DOHH2 (cell line): ENCODE data around the gene PALLD.

Source experiments
- H3F3A ChIP-seq: fragments of 200-600 bp; sonication (generic), shearing (Covaris generic); 2 replicates; pipeline ENCODE4 v1.6.0; 2016; ENCODE audit warnings: antibody characterized with exemption, mild to moderate bottlenecking; ENCODE audit not compliant: control insufficient read depth, insufficient read depth
- H3K27ac ChIP-seq: fragments of 200-600 bp; sonication (generic); 2 replicates; pipeline ENCODE4 v1.5.1; 2014; ENCODE audit warnings: low read depth, mild to moderate bottlenecking, low read length, moderate library complexity
- H3K27me3 ChIP-seq: fragments of 200-600 bp; sonication (generic); 2 replicates; pipeline ENCODE4 v1.6.1; 2014; ENCODE audit warnings: mild to moderate bottlenecking, low read length, mixed read lengths; ENCODE audit not compliant: control insufficient read depth
- H3K36me3 ChIP-seq: fragments of 200-600 bp; sonication (generic); 2 replicates; pipeline ENCODE4 v1.6.1; 2014; ENCODE audit warnings: mild to moderate bottlenecking, low read length, moderate library complexity, mixed read lengths; ENCODE audit not compliant: control insufficient read depth
- H3K4me1 ChIP-seq: fragments of 200-600 bp; sonication (generic); 2 replicates; pipeline ENCODE4 v1.6.1; 2014; ENCODE audit warnings: mild to moderate bottlenecking, low read length, mixed read lengths; ENCODE audit not compliant: control insufficient read depth
- H3K4me2 ChIP-seq: fragments of 200-600 bp; sonication (generic); 2 replicates; pipeline ENCODE4 v1.6.0; 2014; ENCODE audit warnings: mild to moderate bottlenecking, low read length, moderate library complexity
- H3K4me3 ChIP-seq: fragments of 200-600 bp; sonication (generic); 2 replicates; pipeline ENCODE4 v1.5.1; 2014; ENCODE audit warnings: mild to moderate bottlenecking, low read length, mixed read lengths
- H3K79me2 ChIP-seq: fragments of 200-600 bp; sonication (generic); 2 replicates; pipeline ENCODE4 v1.6.1; 2014; ENCODE audit warnings: mild to moderate bottlenecking, low read length, mixed read lengths; ENCODE audit not compliant: control insufficient read depth
- H3K9me2 ChIP-seq: fragments of 200-600 bp; sonication (generic); replicated peaks from 2 replicates; pipeline ENCODE4 v1.6.1; 2014; ENCODE audit warnings: mild to moderate bottlenecking, low read length, mixed read lengths; ENCODE audit not compliant: control insufficient read depth
- H3K9me3 ChIP-seq: fragments of 200-600 bp; sonication (generic); 2 replicates; pipeline ENCODE4 v1.6.1; 2014; ENCODE audit warnings: antibody characterized with exemption, low read length, mixed read lengths; ENCODE audit not compliant: control insufficient read depth, insufficient read depth
- H4K20me1 ChIP-seq: fragments of 200-600 bp; sonication (generic); 2 replicates; pipeline ENCODE4 v1.6.0; 2014; ENCODE audit warnings: low read depth, mild to moderate bottlenecking, antibody characterized with exemption, low read length, moderate library complexity; ENCODE audit not compliant: control insufficient read depth, insufficient read depth
- CTCF ChIP-seq: fragments of 200-600 bp; sonication (generic); IDR thresholded peaks from one replicate; pipeline ENCODE4 v1.5.1; 2014; ENCODE audit warnings: antibody characterized with exemption, mild to moderate bottlenecking, low read depth, low read length; ENCODE audit not compliant: poor library complexity, severe bottlenecking
- EZH2phosphoT487 ChIP-seq: fragments of 200-600 bp; sonication (generic); IDR thresholded peaks from 2 replicates; pipeline ENCODE4 v1.6.1; 2017; ENCODE audit warnings: borderline replicate concordance, mild to moderate bottlenecking, antibody characterized with exemption, low read length, moderate library complexity, mixed read lengths

PALLD gene

DNA sequence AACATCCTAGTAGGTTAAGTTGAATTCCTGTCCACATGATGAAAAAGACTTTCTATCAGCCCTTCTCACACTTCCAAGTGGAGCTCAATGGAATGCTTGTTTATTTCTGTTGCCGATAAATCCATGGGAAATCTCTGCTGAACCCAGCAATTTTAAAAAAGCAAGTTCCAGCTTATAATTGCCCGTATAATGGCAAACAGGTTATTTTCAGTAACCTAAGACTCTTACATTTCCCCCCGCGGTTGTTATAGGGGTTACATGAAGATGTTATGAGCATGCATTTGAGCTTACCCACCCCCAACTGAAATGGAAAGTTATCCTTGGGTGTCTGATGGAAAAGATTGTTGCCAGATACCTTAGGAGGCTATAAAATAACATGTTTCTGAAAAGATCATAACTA is 136.2 kb downstream of the PALLD start:
- no peaks in the 10 kb centered on the region for H3K4me1 ChIP-seq
- no peak overlapping the region for H3K4me3 ChIP-seq
- no peaks in the 10 kb centered on the region for H3F3A ChIP-seq
- no peaks in the 10 kb centered on the region for H3K36me3 ChIP-seq
- TF ChIP-seq CTCF (no peak), EZH2phosphoT487 (no peak)
- H3K79me2 ChIP-seq = no peaks in the 10 kb centered on the region
- H3K9me2 ChIP-seq = no peaks in the 10 kb centered on the region
- no peaks in the 10 kb centered on the region for H3K9me3 ChIP-seq
- no peaks in the 10 kb centered on the region for H4K20me1 ChIP-seq
- H3K4me2 ChIP-seq = no peak overlapping the region
- H3K27ac ChIP-seq = no peak overlapping the region
- H3K27me3 ChIP-seq = no peaks in the 10 kb centered on the region

DNA sequence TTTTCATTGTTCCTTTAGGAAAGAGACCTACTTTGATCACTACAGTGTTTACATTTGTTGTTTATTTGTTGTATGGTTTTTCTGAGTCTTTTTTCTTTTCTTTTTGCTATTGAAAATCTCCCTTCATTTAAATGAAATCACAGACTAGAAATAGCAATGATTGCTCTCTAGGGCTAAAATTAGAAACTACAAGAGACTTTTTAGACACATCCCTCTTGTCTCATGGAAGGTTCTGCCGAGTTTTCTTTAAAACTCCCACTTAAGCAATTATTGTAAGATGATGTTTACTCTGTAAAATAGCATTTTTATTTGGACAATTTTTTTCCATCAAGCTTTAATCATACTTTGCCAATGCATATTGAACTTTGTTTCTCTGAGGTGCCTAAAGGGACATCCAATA is 136.6 kb downstream of the PALLD start:
- H3K4me3 ChIP-seq = no peak overlapping the region
- H3K4me2 ChIP-seq = no peak overlapping the region
- no peaks in the 10 kb centered on the region for H3F3A ChIP-seq

GRCh38 chr4:168634276-168634802 is 137.5 kb downstream of the PALLD start:
- Histone ChIP-seq H4K20me1 (no peaks in the 10 kb centered on the region), H3K4me1 (no peaks in the 10 kb centered on the region), H3K4me3 (no peak overlapping the region), H3K36me3 (no peaks in the 10 kb centered on the region), H3K79me2 (no peaks in the 10 kb centered on the region), H3K9me2 (no peaks in the 10 kb centered on the region), H3K4me2 (no peak overlapping the region), H3F3A (no peaks in the 10 kb centered on the region), H3K9me3 (no peaks in the 10 kb centered on the region), H3K27ac (no peak overlapping the region), H3K27me3 (no peaks in the 10 kb centered on the region)
- no peak for TF ChIP-seq EZH2phosphoT487
- TF ChIP-seq CTCF = no peak

More for the DNA sequence above, 136.6 kb downstream of the PALLD start:
- no peaks in the 10 kb centered on the region for H3K9me2 ChIP-seq
- H3K4me1 ChIP-seq = no peaks in the 10 kb centered on the region
- TF ChIP-seq EZH2phosphoT487 (no peak), CTCF (no peak)
- no peaks in the 10 kb centered on the region for H4K20me1 ChIP-seq
- no peaks in the 10 kb centered on the region for H3K9me3 ChIP-seq
- H3K79me2 ChIP-seq = no peaks in the 10 kb centered on the region
- no peaks in the 10 kb centered on the region for H3K27me3 ChIP-seq
- H3K27ac ChIP-seq = no peak overlapping the region
- no peaks in the 10 kb centered on the region for H3K36me3 ChIP-seq

GRCh38 chr4:168636040-168636439 is 139.2 kb downstream of the PALLD start:
- Histone ChIP-seq H3K9me2 (no peaks in the 10 kb centered on the region), H4K20me1 (no peaks in the 10 kb centered on the region), H3K9me3 (no peaks in the 10 kb centered on the region), H3K79me2 (no peaks in the 10 kb centered on the region), H3K4me2 (no peak overlapping the region), H3K4me1 (no peaks in the 10 kb centered on the region), H3K36me3 (no peaks in the 10 kb centered on the region), H3K27me3 (no peaks in the 10 kb centered on the region), H3K4me3 (no peak overlapping the region), H3F3A (no peaks in the 10 kb centered on the region), H3K27ac (no peak overlapping the region)
- no peak for TF ChIP-seq EZH2phosphoT487
- no peak for TF ChIP-seq CTCF
